ENCODE measurements around the gene CRIP2.

Gene CRIP2

GRCh38 chr14:105500726-105501101 is 26.1 kb downstream of the CRIP2 start:
- DNase-seq, result no peak

GRCh38 chr14:105501504-105502291 is 27.1 kb downstream of the CRIP2 start:
- DNase-seq, result no peak

DNA sequence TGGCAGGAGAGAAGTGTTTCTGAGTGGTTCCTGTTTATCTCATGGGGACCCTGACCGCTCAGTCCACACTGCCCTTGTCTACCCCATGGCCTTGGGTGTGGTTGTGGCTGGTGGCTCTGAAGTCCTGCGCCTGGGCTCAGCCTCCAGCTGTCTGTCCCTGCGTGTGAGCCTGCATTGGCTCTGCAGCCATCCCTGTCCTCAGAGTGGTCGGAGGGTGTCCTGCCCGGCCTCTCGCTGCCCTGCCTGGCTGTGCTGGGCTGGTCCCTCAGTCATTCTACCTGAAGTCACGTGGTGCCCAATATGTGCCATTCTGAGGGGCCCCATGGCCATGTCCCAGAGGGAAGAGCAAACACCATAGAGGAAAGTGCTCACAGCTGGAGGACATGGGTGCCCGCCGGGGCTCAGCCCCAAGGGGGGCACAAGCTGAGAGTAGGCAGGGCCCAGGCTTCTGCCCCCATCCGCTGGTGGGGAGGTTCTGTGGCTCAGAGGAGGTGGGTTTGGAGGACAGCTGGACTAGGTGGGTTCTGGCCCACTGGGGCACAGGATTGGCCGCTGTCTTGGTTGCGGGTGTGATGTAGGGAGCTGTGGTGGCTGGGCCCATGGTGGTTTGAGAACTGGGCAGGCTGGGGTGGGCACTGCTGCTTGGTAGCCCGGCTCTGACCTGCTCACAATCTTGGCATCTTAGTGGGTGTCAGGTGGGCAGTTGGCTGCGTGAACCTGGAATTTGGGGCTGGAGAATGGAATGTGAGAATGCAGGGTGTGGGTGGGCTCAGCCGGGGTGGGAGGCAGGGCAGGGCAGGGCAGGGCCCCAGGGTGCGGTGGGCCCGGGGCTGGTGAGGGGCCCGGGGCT is 28.1 kb downstream of the CRIP2 start:
- no peak for DNase-seq

- no peak for DNase-seq
Observed at GRCh38 chr14:105503296-105503640, 28.6 kb downstream of the CRIP2 start.

- no peak for DNase-seq
Observed at GRCh38 chr14:105503935-105504692, 29.5 kb downstream of the CRIP2 start.

- DNase-seq, result no peak
Observed at GRCh38 chr14:105505101-105505500, 30.5 kb downstream of the CRIP2 start.

DNA sequence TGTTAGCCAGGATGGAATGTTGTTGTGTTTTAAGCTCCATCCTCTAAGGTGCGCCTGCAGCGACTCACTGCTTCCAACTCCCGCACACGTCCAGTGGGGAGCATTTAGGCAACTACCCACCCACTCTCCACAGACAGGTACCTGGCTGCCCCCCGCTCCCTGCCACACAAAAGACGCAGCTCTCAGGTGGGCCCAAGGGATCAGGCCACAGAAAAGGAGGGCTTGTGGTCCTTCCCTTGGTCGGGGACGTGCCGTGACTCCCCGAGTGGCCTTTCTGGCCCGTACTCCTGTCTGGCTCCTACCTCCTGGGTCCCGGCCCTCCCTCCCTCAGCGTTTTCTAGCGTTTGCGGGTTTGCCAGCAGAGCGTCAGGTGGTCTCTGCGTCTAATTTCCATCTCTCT is 32.6 kb downstream of the CRIP2 start:
- no peak for DNase-seq

GRCh38 chr14:105508069-105508468 is 33.4 kb downstream of the CRIP2 start:
- DNase-seq, result no peak

- no peak for DNase-seq
Observed at GRCh38 chr14:105508601-105509000, 34.0 kb downstream of the CRIP2 start.

DNA sequence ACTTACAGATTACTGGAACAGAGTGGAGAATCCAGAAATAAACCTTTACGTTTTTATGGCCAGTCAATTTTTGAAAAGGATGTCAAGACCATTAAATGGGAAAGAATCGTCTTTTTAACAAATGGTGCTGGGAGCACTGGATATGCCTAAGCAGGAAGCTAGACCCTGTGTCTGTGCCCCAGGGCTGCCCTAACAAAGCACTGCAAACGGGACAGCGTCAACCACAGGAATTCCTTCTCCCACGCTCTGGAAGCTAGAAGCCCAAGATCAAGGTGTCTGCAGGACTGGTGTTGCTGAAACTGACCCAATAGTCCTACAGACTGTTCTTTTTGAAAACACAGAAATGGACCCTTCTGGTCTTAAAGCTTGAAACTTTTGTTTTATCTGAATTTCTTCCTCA is 42.5 kb downstream of the CRIP2 start:
- no peak for DNase-seq

- no peak for DNase-seq
Observed at GRCh38 chr14:105519946-105520698, 45.5 kb downstream of the CRIP2 start.

DNA sequence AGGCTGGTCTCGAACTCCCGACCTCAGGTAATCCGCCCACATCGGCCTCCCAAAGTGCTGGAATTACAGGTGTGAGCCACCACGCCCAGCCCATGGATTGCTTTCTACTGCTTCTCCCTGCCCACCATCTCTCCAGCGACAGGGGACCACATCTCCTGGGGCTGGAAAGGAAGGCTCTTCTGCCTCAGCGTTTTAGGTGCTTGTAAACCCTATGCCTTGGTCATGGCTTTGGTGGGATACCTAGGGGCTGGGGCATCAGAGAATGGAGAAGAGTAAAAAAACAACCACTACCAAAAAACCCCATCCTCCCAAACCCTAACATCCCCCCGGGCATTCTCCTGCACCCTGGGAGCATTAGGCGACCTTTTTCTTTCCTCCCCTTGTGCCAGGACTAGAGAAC is 50.7 kb downstream of the CRIP2 start:
- no peak for DNase-seq

DNA sequence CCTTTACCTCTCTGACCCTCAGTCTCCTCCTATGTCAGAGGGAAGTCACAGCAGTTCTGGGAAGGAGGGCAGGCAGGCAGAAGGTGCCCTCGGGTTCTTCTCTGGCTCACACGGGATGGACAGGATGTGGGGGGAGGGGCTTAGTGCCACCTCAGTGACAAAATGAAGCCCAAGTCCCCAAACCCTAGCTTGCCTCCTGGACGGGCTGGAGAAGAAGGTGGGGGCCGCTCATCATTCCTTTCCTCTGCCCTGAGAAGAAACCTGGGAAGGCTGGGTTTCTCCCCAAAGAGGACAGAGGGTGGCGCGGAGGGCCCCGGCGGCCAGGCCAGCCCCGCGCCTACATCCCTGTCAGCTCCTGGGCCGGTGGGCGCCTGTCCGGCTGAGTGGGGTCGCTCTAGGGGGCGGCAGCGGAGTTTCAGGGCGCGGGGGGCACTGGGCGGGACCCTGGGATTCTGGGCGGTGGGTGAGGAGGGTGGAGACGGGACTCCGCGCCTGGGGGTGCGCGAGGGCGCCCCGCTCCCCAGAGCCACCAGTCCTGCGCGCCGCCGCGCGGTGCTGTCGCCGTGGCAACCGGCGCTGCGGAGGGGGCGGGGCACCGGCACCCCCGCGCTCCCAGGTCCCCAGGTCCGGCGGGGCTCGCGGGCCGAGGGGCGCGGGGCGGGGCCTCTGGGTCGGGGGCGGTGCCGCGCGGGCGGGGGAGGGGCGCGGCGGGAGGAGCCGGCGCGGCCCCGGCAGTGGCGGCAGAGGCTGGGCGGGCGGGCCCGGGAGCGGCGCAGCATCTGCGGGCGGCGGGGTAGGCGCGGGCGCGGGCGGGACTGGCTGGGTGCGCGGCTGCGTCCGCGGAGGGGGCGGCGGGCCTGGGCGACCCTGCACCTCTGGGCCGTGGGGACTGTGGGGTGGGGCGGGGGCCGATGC is 51.5 kb downstream of the CRIP2 start, which contains the start of gene TMEM121:
Gene TMEM121 (plus strand): TSS at position 723 of the 915 bp plus-strand sequence. CDS start 2,252 bp downstream, outside the sequence.
- no peak for DNase-seq

DNA sequence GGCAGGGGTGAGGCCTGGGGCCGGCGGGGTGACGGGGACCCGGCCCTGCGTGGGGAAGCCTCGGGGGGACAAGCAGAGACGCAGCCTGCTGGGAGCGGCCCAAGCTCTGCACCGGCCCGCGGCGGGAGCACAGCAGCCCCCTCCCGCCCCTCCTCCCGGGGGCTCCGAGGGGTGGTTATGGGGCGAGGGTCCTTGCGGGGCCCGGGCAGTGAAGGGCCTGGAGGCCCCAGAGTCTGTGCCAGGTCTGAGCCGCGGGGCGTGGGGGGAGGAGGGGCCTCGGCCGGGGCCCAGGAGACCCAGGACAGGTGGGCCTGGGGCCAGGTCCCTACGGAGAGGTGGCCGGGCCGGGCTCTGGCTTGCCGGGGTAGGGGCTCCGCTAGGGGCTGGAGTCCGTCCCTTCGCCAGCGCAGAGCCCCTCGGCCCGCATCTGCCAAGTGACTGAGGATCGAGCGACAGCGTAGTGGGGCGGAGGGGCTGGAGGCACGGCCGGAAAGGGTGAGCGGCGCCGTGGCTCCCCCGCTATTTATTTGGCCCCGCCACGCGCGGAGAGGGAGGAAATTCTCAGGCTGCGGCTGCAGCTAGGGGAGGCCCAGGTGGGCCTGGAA is 52.3 kb downstream of the CRIP2 start:
- DNase-seq, result no peak

GRCh38 chr14:105527381-105527825 is 52.8 kb downstream of the CRIP2 start:
- no peak for DNase-seq

GRCh38 chr14:105527826-105528585 is 53.4 kb downstream of the CRIP2 start:
- no peak for DNase-seq

DNA sequence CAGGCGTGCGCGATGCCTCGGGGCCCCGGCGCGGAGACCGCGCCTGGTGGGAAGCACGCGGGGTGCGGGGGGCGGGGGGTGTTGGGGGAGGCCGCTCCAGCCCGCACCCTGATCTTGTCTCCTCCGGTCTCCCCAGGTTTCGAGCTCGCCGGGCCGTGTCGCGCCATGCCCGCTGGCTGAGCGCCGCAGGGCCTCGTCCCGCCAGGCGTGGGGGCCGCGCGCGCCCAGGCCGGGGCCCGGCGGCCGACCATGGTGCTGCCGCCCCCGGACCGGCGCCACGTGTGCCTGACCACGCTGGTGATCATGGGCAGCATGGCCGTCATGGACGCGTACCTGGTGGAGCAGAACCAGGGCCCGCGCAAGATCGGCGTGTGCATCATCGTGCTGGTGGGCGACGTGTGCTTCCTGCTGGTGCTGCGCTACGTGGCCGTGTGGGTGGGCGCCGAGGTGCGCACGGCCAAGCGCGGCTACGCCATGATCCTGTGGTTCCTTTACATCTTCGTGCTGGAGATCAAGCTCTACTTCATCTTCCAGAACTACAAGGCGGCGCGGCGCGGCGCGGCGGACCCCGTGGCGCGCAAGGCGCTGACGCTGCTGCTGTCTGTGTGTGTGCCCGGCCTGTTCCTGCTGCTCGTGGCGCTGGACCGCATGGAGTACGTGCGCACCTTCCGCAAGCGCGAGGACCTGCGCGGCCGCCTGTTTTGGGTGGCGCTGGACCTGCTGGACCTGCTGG is 54.1 kb downstream of the CRIP2 start:
- DNase-seq, result no peak

GRCh38 chr14:105529319-105529568 is 54.6 kb downstream of the CRIP2 start:
- no peak for DNase-seq
